ENCODE data around the gene SH3TC1.

DNA sequence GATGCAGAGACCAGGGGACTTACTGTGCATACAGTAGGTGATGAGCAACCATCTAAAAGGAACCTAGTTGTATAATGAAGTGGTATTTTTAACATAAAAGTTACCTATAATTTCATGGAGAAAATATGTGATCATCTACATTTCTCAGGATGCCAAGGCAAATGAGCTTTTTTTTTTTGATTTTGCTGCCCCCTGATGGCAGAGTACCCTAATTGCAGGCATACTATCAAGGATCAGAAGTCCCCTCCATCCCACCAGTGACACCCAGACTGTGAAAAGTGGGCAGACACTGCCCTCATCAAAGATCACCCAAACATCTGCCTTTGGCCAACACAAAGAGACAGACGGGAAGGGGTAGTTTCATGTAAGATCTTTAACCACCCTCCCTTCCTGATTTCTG is 30.9 kb upstream of the SH3TC1 start:
- TF ChIP-seq, protein P1, sequence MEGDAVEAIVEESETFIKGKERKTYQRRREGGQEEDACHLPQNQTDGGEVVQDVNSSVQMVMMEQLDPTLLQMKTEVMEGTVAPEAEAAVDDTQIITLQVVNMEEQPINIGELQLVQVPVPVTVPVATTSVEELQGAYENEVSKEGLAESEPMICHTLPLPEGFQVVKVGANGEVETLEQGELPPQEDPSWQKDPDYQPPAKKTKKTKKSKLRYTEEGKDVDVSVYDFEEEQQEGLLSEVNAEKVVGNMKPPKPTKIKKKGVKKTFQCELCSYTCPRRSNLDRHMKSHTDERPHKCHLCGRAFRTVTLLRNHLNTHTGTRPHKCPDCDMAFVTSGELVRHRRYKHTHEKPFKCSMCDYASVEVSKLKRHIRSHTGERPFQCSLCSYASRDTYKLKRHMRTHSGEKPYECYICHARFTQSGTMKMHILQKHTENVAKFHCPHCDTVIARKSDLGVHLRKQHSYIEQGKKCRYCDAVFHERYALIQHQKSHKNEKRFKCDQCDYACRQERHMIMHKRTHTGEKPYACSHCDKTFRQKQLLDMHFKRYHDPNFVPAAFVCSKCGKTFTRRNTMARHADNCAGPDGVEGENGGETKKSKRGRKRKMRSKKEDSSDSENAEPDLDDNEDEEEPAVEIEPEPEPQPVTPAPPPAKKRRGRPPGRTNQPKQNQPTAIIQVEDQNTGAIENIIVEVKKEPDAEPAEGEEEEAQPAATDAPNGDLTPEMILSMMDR (IDR thresholded peaks at IDR 0.05; ENCODE audit: control extremely low read depth in 1 of 3, insufficient read depth in 1 of 3, low read depth in 1 of 3, low read length in 3 of 3), result peak in 1 of 3 experiments; percentile 50; a peak in 2 of 4 replicates
- TF ChIP-seq CEBPB (IDR thresholded peaks at IDR 0.05; ENCODE audit: low read depth, low read length), result no peak
- TF ChIP-seq EZH2 (IDR thresholded peaks at IDR 0.05; ENCODE audit: low read depth, low read length, severe bottlenecking), result no peak
- TF ChIP-seq RFX5 (IDR thresholded peaks at IDR 0.05; ENCODE audit: borderline replicate concordance, low read depth, low read length), result no peak
- no peak for TF ChIP-seq CBX8 (IDR thresholded peaks at IDR 0.05; ENCODE audit: borderline replicate concordance, low read depth, low read length)
- TF ChIP-seq RAD21 (IDR thresholded peaks at IDR 0.05 in 1 of 2, conservative IDR thresholded peaks at IDR 0.05 in 1 of 2; ENCODE audit: low read depth in 2 of 2, low read length in 2 of 2), result peak; percentile 29 to 37; a peak in 2 of 4 replicates
- no peak for TF ChIP-seq GTF2F1 (IDR thresholded peaks at IDR 0.05; ENCODE audit: borderline replicate concordance, low read depth, low read length)
- TF ChIP-seq EP300 (IDR thresholded peaks at IDR 0.05; ENCODE audit: borderline replicate concordance in 1 of 2, low read depth in 2 of 2, low read length in 2 of 2), result no peak
- TF ChIP-seq, protein P2, sequence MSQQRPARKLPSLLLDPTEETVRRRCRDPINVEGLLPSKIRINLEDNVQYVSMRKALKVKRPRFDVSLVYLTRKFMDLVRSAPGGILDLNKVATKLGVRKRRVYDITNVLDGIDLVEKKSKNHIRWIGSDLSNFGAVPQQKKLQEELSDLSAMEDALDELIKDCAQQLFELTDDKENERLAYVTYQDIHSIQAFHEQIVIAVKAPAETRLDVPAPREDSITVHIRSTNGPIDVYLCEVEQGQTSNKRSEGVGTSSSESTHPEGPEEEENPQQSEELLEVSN (IDR thresholded peaks at IDR 0.05), result no peak
- TF ChIP-seq CREB1 (IDR thresholded peaks at IDR 0.05), result no peak
- TF ChIP-seq SRF (IDR thresholded peaks at IDR 0.05; ENCODE audit: low read depth, low read length), result no peak
- TF ChIP-seq, protein P3, sequence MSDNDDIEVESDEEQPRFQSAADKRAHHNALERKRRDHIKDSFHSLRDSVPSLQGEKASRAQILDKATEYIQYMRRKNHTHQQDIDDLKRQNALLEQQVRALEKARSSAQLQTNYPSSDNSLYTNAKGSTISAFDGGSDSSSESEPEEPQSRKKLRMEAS (IDR thresholded peaks at IDR 0.05), result no peak
